ENCODE data around the gene C2orf80.
"Not testable (repeated sequence)": the region's sequence is repeated elsewhere in the genome, so short reads cannot be mapped to it uniquely, and the experiment has no call there.

C2orf80 gene

GRCh38 chr2:208175840-208176153 lies 14.0 kb downstream of the C2orf80 start:
- no peak for DNase-seq

GRCh38 chr2:208175069-208175839 lies 14.6 kb downstream of the C2orf80 start:
- peak; percentile 36 for DNase-seq

- DNase-seq = no peak
Observed at GRCh38 chr2:208174144-208174543, 15.7 kb downstream of the C2orf80 start.

- no peak for DNase-seq
Observed at GRCh38 chr2:208172125-208172524, 17.7 kb downstream of the C2orf80 start.

- no peak for DNase-seq
Observed at GRCh38 chr2:208164951-208165755, 24.7 kb downstream of the C2orf80 start.

GRCh38 chr2:208163489-208163888 lies 26.3 kb downstream of the C2orf80 start, which contains the start of gene CRYGA:
TSS of gene CRYGA (minus strand) at chr2:208163589. CDS start at chr2:208163556, 33 bp downstream.
- DNase-seq = no peak

GRCh38 chr2:208156439-208156838 lies 33.4 kb downstream of the C2orf80 start:
- DNase-seq = no peak

GRCh38 chr2:208153156-208153555 lies 36.7 kb downstream of the C2orf80 start:
- DNase-seq = no peak

- DNase-seq = no peak
Observed at GRCh38 chr2:208150956-208151355, 38.9 kb downstream of the C2orf80 start.

- DNase-seq = no peak
Observed at GRCh38 chr2:208150094-208150493, 39.7 kb downstream of the C2orf80 start.

- no peak for DNase-seq
Observed at GRCh38 chr2:208148803-208149202, 41.0 kb downstream of the C2orf80 start.

- DNase-seq = no peak
Observed at GRCh38 chr2:208147759-208148158, 42.1 kb downstream of the C2orf80 start.

- DNase-seq = no peak
Observed at GRCh38 chr2:208147008-208147407, 42.8 kb downstream of the C2orf80 start.

GRCh38 chr2:208146006-208146405 lies 43.8 kb downstream of the C2orf80 start, which contains the start of gene CRYGB:
TSS of gene CRYGB (minus strand) at chr2:208146158. CDS start at chr2:208146120, 38 bp downstream.
- DNase-seq = no peak

GRCh38 chr2:208142925-208143799 lies 46.7 kb downstream of the C2orf80 start:
- no peak for DNase-seq

GRCh38 chr2:208142240-208142924 lies 47.4 kb downstream of the C2orf80 start:
- DNase-seq = no peak

- DNase-seq = no peak
Observed at GRCh38 chr2:208139447-208139846, 50.4 kb downstream of the C2orf80 start.

- DNase-seq = not testable (repeated sequence)
Observed at GRCh38 chr2:208138334-208138733, 51.5 kb downstream of the C2orf80 start.

- DNase-seq = no peak
Observed at GRCh38 chr2:208136716-208137094, 53.1 kb downstream of the C2orf80 start.

- DNase-seq = no peak
Observed at GRCh38 chr2:208135794-208136715, 53.8 kb downstream of the C2orf80 start.

- DNase-seq = no peak
Observed at GRCh38 chr2:208134928-208135586, 54.8 kb downstream of the C2orf80 start.
